ENCODE data around the gene COL4A2. TPM values are rescaled to one million over a fixed set of nuclear protein-coding genes. Genes with fewer than 3 reads are reported as not detected.

The COL4A2 gene
- total RNA-seq, 8 experiments from 2014 or later, result 3.5 to 379 (median 30.2) TPM

DNA sequence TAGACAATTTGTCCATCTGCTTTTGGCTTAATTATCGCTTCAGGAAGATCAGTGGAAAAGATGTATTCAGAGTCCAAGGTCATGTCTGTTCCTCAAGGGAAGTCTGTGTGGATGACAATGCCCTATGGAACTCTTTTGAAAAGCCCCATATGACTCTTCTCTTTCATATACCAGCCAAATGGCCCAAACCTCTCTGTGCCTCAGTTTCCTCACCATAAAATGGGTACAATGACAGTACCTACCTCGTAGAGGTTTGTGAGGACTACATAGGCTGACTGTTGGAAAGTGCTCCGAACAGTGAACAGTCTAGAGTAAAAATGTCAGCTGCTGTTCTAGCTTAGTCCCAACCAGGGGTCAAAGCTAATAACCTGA lies 104.6 kb downstream of the COL4A2 start:
- 17 to 100% (median 82%) methylated on average over 1 to 3 of the region's 3 CpGs for WGBS, 10 experiments
- Histone ChIP-seq H3K4me3 (no peak overlapping the region), H3K27ac (no peak overlapping the region), H3K4me1 (replicated peaks in 1 of 2) (peaks cover 5 to 6% of the 10 kb centered on the region in 2 donors)
- no peak for ATAC-seq (replicated peaks in 6 of 8)
- in situ Hi-C loops (cut with MboI; ENCODE audit: low pct_unique_long_range_greater_than_20kb in 2 of 9, low sequenced_read_pairs in 9 of 9, unreplicated experiment in 9 of 9), result loop anchor here in 5 of 9 experiments (25.0 kb wide), 1 partner anchor 174 kb away; no protein-coding TSS in a partner anchor

DNA sequence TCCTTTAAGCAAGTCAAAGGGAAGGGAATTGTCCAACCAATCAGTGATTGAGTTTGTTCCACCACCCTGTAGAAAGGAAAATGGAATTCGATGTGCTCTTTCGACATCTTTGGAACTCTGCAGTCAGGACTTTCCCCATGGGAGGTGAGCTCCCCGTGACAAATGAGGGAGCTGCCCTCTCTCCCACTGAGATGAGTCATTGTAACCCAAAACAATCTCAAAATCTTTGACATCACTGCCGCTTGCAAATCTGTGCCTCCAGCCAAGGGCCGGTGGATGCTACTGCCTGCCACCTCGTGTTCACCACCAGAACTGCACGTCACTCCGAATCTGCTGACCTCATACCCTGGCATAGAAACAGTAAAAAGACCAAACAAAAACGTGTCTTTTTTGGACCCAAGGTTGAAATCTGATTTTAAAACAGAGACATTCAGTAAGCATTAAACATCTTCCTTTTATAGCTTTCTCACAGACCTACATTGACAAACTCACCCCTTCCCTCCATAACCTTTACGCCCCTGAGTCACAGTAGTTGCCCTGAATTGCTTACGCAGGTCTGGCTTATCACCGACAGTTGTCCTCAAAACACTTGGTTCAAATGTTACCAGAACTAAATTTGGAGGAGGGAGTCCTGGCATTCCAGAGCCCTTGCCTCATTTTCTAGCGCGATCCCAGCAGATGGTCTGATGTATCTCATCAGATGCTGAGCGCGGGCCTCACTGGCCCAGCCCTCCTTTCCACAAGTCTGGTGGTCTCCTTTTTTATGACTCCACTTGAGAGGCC lies 105.2 kb downstream of the COL4A2 start:
- in situ Hi-C loops (cut with MboI; ENCODE audit: low pct_unique_long_range_greater_than_20kb in 2 of 9, low sequenced_read_pairs in 9 of 9, unreplicated experiment in 9 of 9), result loop anchor here in 5 of 9 experiments (25.0 kb wide), 1 partner anchor 175 kb away; no protein-coding TSS in a partner anchor
- WGBS, 10 experiments, result 0 to 58% (median 28%) methylated on average over 1 to 14 of the region's 16 CpGs
- H3K4me1 ChIP-seq (replicated peaks in 1 of 2), result peaks cover 5 to 6% of the 10 kb centered on the region in 2 donors
- no peak overlapping the region for H3K27ac ChIP-seq
- H3K4me3 ChIP-seq, result no peak overlapping the region
- ATAC-seq (replicated peaks in 6 of 8), result peak; percentile 87 to 97 (median 92)

DNA sequence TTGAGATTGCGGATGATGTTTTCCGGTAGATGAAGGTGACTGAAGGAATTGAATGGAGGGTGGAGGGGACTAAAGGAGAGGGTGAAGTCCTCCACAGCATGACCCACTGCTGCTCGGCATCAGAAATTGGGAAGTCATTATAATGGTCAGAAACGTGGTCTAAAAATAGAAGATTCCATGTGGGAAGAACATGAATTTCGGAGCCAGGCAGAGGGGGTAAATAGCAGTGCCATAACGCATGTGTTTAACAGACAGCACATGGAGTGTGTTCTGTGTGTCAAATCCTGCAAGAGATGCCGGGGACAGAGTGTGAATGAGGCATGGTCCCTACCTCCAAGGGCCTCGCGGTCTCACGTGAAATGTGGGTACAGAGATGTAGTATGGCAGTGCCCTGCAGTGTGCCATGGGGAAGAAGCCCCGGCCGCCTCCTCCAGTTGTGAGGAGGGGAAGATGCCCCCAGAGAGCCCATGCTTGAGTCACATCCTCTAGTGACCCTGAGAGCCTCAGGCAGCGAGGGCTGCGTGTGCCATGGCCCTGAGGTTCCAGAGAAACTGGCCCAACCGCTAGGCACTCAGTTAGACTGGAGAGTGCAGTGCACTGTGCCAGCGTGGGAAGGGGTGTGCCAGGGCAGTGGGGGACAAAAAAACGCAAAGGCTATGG lies 106.1 kb downstream of the COL4A2 start:
- WGBS, 10 experiments, result 67 to 100% (median 90%) methylated on average over 1 to 12 of the region's 17 CpGs; no CpG with 5 or more reads in 1 of the 10 experiments
- Histone ChIP-seq H3K4me1 (replicated peaks in 1 of 2) (peaks cover 5 to 6% of the 10 kb centered on the region in 2 donors), H3K27ac (no peak overlapping the region), H3K4me3 (no peak overlapping the region)
- in situ Hi-C loops (cut with MboI; ENCODE audit: low pct_unique_long_range_greater_than_20kb in 2 of 9, low sequenced_read_pairs in 9 of 9, unreplicated experiment in 9 of 9), result loop anchor here in 5 of 9 experiments (25.0 kb wide), 1 partner anchor 176 kb away; no protein-coding TSS in a partner anchor
- no peak for ATAC-seq (replicated peaks in 6 of 8)

DNA sequence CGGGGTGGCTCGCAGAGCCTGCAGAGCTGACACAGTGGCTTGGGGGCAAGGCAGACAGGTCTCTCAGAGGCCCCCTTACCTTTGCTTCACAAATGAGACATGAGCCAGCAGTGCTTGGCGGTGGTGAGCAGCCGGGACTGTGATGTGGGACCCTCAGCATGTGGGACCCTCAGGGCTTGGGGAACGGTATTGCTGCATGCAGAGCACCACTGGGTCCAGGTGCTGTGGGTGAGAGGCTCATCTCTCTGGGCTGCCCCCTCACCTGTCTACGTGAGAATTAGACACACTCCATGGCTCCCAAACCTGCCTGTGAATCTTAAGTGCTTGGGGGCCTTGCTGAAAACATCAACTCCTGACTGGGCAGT lies 106.6 kb downstream of the COL4A2 start:
- ATAC-seq (replicated peaks in 6 of 8), result no peak
- in situ Hi-C loops (cut with MboI; ENCODE audit: low pct_unique_long_range_greater_than_20kb in 2 of 9, low sequenced_read_pairs in 9 of 9, unreplicated experiment in 9 of 9), result loop anchor here in 5 of 9 experiments (25.0 kb wide), 1 partner anchor 176 kb away; no protein-coding TSS in a partner anchor
- 70 to 100% (median 100%) methylated on average over 1 to 4 of the region's 6 CpGs; no CpG with 5 or more reads in 7 of the 10 experiments for WGBS, 10 experiments
- Histone ChIP-seq H3K27ac (no peak overlapping the region), H3K4me1 (replicated peaks in 1 of 2) (peaks cover 5 to 6% of the 10 kb centered on the region in 2 donors), H3K4me3 (no peak overlapping the region)

DNA sequence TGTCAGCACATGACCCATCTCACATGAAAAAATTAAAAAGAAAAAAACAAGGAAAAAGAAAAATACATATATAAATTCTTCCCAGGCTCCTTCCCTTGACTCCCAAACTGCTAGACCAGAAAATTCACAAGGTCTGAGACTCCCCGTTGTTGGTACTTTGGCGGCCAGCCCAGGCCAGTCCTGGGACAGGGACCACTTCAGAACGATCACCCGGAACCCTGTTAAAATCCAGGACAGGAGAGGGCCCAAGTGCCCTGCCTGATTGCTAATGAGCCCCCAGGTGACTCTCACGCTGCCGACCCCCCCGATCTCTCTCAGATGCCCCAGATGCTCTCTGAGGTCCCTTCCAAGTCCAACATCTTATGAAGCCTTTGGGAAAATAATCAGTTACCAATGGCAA lies 107.2 kb downstream of the COL4A2 start:
- no peak overlapping the region for H3K27ac ChIP-seq
- in situ Hi-C loops (cut with MboI; ENCODE audit: low pct_unique_long_range_greater_than_20kb in 2 of 9, low sequenced_read_pairs in 9 of 9, unreplicated experiment in 9 of 9), result loop anchor here in 5 of 9 experiments (25.0 kb wide), 1 partner anchor 177 kb away; no protein-coding TSS in a partner anchor
- peaks cover 5 to 6% of the 10 kb centered on the region in 2 donors for H3K4me1 ChIP-seq (replicated peaks in 1 of 2)
- H3K4me3 ChIP-seq, result no peak overlapping the region
- 91 to 100% (median 96%) methylated on average over 2 to 7 of the region's 7 CpGs; no CpG with 5 or more reads in 2 of the 10 experiments for WGBS, 10 experiments
- ATAC-seq (replicated peaks in 6 of 8), result no peak

DNA sequence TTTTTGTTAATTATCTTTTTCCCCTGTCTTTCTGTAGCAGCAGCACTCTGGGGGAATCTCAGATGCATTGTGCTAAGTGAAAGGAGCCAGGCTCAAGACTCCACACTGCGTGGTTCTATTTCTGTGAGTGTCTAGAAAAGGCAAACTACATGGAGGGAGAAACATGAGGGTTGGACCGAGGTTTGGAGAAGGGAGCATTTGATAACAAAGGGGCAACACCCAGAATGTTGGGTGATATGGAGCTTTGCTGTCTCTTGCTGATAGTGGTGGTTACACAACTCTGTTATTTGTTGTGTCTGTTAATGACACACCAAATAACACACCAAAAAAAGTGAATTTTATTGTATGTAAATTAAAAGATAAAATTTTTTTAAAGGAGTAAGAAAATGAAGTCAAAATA lies 107.8 kb downstream of the COL4A2 start:
- in situ Hi-C loops (cut with MboI; ENCODE audit: low pct_unique_long_range_greater_than_20kb in 2 of 9, low sequenced_read_pairs in 9 of 9, unreplicated experiment in 9 of 9), result loop anchor here in 5 of 9 experiments (25.0 kb wide), 1 partner anchor 178 kb away; no protein-coding TSS in a partner anchor
- H3K4me1 ChIP-seq (replicated peaks in 1 of 2), result peaks cover 5 to 6% of the 10 kb centered on the region in 2 donors
- 75 to 100% (median 100%) methylated on average over 1 to 2 of the region's 2 CpGs; no CpG with 5 or more reads in 1 of the 10 experiments for WGBS, 10 experiments
- ATAC-seq (replicated peaks in 6 of 8), result no peak
- H3K4me3 ChIP-seq, result no peak overlapping the region
- H3K27ac ChIP-seq, result no peak overlapping the region

DNA sequence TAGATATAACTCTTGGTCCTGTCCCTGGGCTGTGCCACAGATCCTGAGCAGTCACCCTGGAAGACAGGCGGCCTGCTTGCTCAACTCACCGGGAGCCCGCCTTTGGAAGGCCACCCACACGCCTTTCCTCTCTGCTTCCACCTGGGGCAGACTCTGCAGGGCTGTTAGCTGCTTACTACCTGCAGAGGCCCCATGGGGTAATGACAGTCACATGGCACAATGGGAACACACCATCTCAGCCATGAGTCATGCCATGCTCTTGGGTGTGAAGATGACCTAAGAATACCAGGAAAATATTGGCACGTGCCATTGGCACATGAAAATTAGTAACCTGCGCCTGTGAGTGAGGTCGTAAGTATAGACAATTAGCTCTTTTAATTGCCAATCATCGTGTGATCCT lies 108.6 kb downstream of the COL4A2 start:
- ATAC-seq (replicated peaks in 6 of 8), result peak in 1 of 8 experiments; percentile 48
- WGBS, 10 experiments, result 57 to 100% (median 93%) methylated on average over 1 to 7 of the region's 8 CpGs; no CpG with 5 or more reads in 3 of the 10 experiments

DNA sequence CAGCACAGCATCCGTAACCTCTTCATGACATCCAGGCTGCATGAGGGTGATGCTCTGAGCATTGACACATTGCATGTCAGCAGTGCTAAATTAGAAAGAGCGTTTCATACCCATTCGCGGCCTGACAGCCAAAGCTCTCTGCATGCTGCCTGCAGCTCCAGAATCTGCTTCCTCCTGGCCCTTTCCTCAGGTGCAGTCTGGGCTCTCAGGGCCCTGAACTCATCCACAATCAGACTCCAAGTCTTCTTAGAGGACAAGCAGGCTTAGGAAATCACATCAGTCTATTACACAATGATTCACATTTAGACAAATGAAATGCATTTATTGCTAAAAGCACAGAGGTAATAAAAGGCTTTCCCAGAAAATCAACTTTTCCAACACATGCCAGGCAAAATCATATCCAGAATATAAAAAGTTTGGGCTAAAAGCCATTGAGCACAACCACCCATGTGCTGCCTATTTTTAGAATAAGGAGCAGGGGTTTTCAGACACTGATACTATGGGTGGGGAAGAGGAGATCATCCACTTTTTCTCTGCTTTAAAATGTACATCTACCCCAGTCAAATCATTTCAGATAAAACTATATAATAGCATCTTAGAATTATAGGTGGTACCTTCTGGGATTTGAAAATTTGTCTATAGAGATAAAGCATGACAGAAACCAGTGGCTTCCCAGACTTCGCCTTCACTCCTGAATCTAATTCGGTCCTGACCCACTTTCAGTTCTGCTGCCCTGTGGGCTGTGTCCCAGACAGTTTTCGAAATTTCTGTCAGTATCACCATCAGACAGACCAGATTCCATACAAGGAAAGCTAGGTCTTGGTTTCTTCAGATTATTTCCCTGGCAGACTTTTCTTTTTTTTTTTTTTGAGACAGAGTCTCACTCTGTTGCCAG lies 109.3 kb downstream of the COL4A2 start:
- no peak overlapping the region for H3K4me3 ChIP-seq
- 26 to 100% (median 89%) methylated on average over 1 to 7 of the region's 7 CpGs; no CpG with 5 or more reads in 2 of the 10 experiments for WGBS, 10 experiments
- H3K27ac ChIP-seq, result no peak overlapping the region
- ATAC-seq (replicated peaks in 6 of 8), result peak in 2 of 8 experiments; percentile 7 to 9
- H3K4me1 ChIP-seq (replicated peaks in 1 of 2), result peaks cover 5 to 6% of the 10 kb centered on the region in 2 donors
- in situ Hi-C loops (cut with MboI; ENCODE audit: low pct_unique_long_range_greater_than_20kb in 2 of 9, low sequenced_read_pairs in 9 of 9, unreplicated experiment in 9 of 9), result loop anchor here in 5 of 9 experiments (25.0 kb wide), 1 partner anchor 179 kb away; no protein-coding TSS in a partner anchor

More for the DNA sequence above, 108.6 kb downstream of the COL4A2 start:
- Histone ChIP-seq H3K27ac (no peak overlapping the region), H3K4me1 (replicated peaks in 1 of 2) (peaks cover 5 to 6% of the 10 kb centered on the region in 2 donors), H3K4me3 (no peak overlapping the region)
- in situ Hi-C loops (cut with MboI; ENCODE audit: low pct_unique_long_range_greater_than_20kb in 2 of 9, low sequenced_read_pairs in 9 of 9, unreplicated experiment in 9 of 9), result loop anchor here in 5 of 9 experiments (25.0 kb wide), 1 partner anchor 178 kb away; no protein-coding TSS in a partner anchor

DNA sequence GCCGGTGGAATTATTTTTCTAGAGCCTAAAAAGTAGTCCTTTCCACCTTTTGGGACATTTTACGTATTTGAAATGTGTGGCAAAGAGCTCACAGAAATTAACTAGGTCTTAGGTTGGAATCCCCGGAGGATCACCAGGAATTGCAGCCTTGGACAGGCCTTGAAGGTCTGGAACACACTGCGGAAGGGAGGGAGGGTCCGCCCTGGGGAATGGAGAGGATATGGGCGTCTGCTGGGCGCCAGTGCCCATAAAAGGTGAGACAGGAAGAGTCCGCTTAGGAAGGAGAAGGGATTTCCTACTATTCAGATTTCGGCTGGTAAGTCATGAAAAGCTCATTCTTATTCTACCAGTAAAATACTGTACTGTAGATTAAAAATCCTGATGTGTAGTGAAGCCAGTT lies 111.9 kb downstream of the COL4A2 start:
- ATAC-seq (replicated peaks in 6 of 8), result no peak
- H3K27ac ChIP-seq, result no peak overlapping the region
- in situ Hi-C loops (cut with MboI; ENCODE audit: low pct_unique_long_range_greater_than_20kb in 2 of 9, low sequenced_read_pairs in 9 of 9, unreplicated experiment in 9 of 9), result loop anchor here in 5 of 9 experiments (25.0 kb wide), 1 partner anchor 182 kb away; no protein-coding TSS in a partner anchor

DNA sequence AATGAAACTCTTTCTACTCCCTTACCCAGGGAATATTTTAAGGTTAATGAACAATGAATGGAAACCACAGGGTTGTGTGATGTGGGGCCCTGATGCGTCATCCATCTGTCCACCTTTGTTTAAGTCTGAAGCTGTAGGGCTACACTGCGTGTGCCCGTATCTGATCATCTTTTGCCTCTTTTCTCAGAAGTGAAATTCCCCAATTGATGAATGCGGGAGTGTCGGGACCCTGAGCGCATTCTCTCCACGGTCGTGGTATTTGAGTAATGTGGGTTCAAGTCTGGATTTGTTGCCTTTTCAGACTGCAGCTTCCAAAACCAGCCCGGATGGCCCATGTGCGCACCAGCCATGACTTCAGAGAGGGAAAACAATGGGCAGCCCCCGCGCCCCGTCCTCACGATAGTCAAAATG lies 112.3 kb downstream of the COL4A2 start:
- no peak overlapping the region for H3K27ac ChIP-seq
- no peak overlapping the region for H3K4me3 ChIP-seq
- in situ Hi-C loops (cut with MboI; ENCODE audit: low pct_unique_long_range_greater_than_20kb in 2 of 9, low sequenced_read_pairs in 9 of 9, unreplicated experiment in 9 of 9), result loop anchor here in 5 of 9 experiments (25.0 kb wide), 1 partner anchor 182 kb away; no protein-coding TSS in a partner anchor
- WGBS, 10 experiments, result 74 to 100% (median 97%) methylated on average over 1 to 14 of the region's 14 CpGs; no CpG with 5 or more reads in 2 of the 10 experiments
- no peaks in the 10 kb centered on the region for H3K4me1 ChIP-seq (replicated peaks in 1 of 2)
- ATAC-seq (replicated peaks in 6 of 8), result no peak

More for the DNA sequence above, 111.9 kb downstream of the COL4A2 start:
- 87 to 100% (median 96%) methylated on average over 3 to 9 of the region's 9 CpGs; no CpG with 5 or more reads in 1 of the 10 experiments for whole genome bisulfite sequencing, 10 experiments
- Histone ChIP-seq H3K4me3 (no peak overlapping the region), H3K4me1 (replicated peaks in 1 of 2) (no peaks in the 10 kb centered on the region)

DNA sequence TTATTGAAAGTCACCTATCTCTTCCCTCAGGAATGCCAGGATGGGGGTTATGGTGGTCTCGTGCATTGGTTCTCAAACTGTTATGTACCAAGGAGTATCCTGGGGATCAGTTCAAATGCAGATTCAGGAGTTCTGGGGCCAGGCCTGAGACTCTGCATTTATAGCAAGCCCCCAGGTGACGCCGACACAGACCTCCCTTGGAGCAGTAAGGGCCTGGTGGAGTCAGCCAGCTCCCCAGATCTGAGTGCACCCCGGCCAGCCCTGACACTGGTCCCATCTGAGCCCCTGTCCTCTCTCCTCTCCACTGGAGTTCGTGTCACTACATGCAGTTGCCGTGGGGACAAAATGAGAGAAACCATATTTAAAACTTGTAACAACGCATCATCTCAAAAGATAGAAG lies 112.9 kb downstream of the COL4A2 start:
- H3K27ac ChIP-seq, result no peak overlapping the region
- in situ Hi-C loops (cut with MboI; ENCODE audit: low pct_unique_long_range_greater_than_20kb in 2 of 9, low sequenced_read_pairs in 9 of 9, unreplicated experiment in 9 of 9), result loop anchor here in 5 of 9 experiments (25.0 kb wide), 1 partner anchor 183 kb away; no protein-coding TSS in a partner anchor
- no peaks in the 10 kb centered on the region for H3K4me1 ChIP-seq (replicated peaks in 1 of 2)
- 80 to 100% (median 96%) methylated on average over 1 to 7 of the region's 7 CpGs; no CpG with 5 or more reads in 4 of the 10 experiments for WGBS, 10 experiments
- no peak for ATAC-seq (replicated peaks in 6 of 8)
- H3K4me3 ChIP-seq, result no peak overlapping the region

DNA sequence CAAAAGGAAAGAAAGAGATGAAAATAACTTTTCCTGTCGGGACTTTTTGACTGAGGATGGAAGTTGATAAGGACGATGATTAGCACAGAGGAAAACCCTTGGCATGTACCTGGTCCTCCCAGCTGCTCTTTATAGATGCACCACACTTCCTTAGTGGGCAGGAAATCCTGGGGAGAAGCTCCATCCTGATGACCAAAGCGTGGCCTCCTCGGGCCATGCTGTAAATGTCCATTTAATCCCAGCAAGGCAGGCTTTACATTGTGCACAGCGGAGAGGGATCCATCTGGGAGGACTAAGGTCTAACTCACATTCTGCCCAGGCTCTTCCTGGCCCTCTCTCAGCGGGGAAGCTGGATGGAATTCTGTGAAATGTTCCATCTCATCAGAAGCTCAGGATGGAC lies 113.5 kb downstream of the COL4A2 start:
- H3K4me3 ChIP-seq, result no peak overlapping the region
- 75 to 100% (median 96%) methylated on average over 1 to 6 of the region's 6 CpGs; no CpG with 5 or more reads in 1 of the 10 experiments for WGBS, 10 experiments
- no peak overlapping the region for H3K27ac ChIP-seq
- H3K4me1 ChIP-seq (replicated peaks in 1 of 2), result no peaks in the 10 kb centered on the region
- peak in 1 of 8 experiments; percentile 8 for ATAC-seq (replicated peaks in 6 of 8)
- in situ Hi-C loops (cut with MboI; ENCODE audit: low pct_unique_long_range_greater_than_20kb in 2 of 9, low sequenced_read_pairs in 9 of 9, unreplicated experiment in 9 of 9), result loop anchor here in 5 of 9 experiments (25.0 kb wide), 1 partner anchor 183 kb away; no protein-coding TSS in a partner anchor
